ENCODE data around the gene HOXC10. TPM values are rescaled to one million over a fixed set of nuclear protein-coding genes. Genes with fewer than 3 reads are reported as not detected.
A peak's percentile ranks its signal among the peaks of the same experiment; 100 is the strongest.

The HOXC10 gene
- total and polyA plus RNA-seq, 2 experiments from 2014 or later: not detected

DNA sequence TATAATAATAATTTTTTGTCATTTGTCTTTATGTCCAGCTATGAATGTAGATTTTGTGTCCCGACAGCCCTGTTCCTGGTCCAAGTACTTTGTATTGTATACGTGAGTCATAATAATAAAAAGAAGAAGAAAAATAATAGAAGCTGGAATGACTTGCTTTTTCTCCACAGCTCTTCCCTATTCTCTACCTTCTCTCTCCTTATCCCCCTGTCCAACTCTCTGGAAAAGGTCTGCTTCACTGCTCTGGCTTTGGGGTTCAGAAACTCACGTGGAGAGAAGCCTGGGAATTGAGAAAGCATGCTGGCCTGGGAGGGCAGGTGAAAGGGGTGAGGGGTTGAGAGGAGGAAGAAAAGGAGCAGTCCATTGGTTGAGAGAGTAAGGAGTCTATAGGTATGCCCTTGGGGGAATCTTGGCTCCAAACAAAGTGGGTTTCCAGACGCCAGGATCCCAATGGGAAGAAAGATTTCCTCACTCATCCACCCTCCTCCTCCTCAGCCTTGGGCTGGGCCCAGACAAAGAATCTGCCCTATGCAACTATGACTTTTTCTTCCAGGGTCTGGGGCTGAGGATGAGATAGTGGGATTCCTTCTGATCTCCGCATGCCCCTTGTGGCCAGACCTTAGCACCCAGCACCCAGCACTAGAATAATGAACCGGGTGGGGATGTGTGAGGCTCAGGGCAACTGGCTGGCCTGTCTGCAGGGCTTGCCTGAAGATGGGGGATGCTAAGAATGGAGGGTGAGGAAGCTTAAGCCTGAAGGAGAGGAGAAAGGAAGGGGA lies 27.9 kb downstream of the HOXC10 start:
- TF ChIP-seq, protein P1, sequence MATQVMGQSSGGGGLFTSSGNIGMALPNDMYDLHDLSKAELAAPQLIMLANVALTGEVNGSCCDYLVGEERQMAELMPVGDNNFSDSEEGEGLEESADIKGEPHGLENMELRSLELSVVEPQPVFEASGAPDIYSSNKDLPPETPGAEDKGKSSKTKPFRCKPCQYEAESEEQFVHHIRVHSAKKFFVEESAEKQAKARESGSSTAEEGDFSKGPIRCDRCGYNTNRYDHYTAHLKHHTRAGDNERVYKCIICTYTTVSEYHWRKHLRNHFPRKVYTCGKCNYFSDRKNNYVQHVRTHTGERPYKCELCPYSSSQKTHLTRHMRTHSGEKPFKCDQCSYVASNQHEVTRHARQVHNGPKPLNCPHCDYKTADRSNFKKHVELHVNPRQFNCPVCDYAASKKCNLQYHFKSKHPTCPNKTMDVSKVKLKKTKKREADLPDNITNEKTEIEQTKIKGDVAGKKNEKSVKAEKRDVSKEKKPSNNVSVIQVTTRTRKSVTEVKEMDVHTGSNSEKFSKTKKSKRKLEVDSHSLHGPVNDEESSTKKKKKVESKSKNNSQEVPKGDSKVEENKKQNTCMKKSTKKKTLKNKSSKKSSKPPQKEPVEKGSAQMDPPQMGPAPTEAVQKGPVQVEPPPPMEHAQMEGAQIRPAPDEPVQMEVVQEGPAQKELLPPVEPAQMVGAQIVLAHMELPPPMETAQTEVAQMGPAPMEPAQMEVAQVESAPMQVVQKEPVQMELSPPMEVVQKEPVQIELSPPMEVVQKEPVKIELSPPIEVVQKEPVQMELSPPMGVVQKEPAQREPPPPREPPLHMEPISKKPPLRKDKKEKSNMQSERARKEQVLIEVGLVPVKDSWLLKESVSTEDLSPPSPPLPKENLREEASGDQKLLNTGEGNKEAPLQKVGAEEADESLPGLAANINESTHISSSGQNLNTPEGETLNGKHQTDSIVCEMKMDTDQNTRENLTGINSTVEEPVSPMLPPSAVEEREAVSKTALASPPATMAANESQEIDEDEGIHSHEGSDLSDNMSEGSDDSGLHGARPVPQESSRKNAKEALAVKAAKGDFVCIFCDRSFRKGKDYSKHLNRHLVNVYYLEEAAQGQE (IDR thresholded peaks at IDR 0.05; ENCODE audit: unreplicated experiment): no peak
- TF ChIP-seq EZH2 (IDR thresholded peaks at IDR 0.05; ENCODE audit: low read depth, unreplicated experiment): peak; percentile 62
- TF ChIP-seq, protein P2, sequence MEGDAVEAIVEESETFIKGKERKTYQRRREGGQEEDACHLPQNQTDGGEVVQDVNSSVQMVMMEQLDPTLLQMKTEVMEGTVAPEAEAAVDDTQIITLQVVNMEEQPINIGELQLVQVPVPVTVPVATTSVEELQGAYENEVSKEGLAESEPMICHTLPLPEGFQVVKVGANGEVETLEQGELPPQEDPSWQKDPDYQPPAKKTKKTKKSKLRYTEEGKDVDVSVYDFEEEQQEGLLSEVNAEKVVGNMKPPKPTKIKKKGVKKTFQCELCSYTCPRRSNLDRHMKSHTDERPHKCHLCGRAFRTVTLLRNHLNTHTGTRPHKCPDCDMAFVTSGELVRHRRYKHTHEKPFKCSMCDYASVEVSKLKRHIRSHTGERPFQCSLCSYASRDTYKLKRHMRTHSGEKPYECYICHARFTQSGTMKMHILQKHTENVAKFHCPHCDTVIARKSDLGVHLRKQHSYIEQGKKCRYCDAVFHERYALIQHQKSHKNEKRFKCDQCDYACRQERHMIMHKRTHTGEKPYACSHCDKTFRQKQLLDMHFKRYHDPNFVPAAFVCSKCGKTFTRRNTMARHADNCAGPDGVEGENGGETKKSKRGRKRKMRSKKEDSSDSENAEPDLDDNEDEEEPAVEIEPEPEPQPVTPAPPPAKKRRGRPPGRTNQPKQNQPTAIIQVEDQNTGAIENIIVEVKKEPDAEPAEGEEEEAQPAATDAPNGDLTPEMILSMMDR (conservative IDR thresholded peaks at IDR 0.05; ENCODE audit: low read depth in 2 of 2): peak in 1 of 2 experiments; percentile 20; a peak in 2 of 4 replicates
- H3K36me3 ChIP-seq (ENCODE audit: insufficient read depth): no peaks in the 10 kb centered on the region
- H3K4me2 ChIP-seq: no peak overlapping the region
- no peaks in the 10 kb centered on the region; the same call in 2 of the 3 replicates for H3K9me3 Mint-ChIP-seq
- peaks cover 99% of the 10 kb centered on the region for H3K27me3 Mint-ChIP-seq (ENCODE audit: insufficient read depth, low read depth, poor library complexity)
- H2AFZ ChIP-seq: no peak overlapping the region
- no peaks in the 10 kb centered on the region for H3K9me2 ChIP-seq (ENCODE audit: insufficient read depth)
- H3K79me2 ChIP-seq (replicated peaks; ENCODE audit: insufficient read depth): no peaks in the 10 kb centered on the region
- no peaks in the 10 kb centered on the region for H3K36me3 Mint-ChIP-seq (ENCODE audit: low read depth)
- DNase-seq (ENCODE audit: low spot score) (no peak), ATAC-seq (no peak)
- H3K27ac Mint-ChIP-seq: no peak overlapping the region
- H3K27me3 ChIP-seq (ENCODE audit: insufficient read depth): peaks cover 100% of the 10 kb centered on the region
- H3F3A ChIP-seq (replicated peaks; ENCODE audit: low read depth): peaks cover 31% of the 10 kb centered on the region
- H3K4me3 Mint-ChIP-seq: no peak overlapping the region
- peaks cover 33% of the 10 kb centered on the region for H3K4me1 Mint-ChIP-seq
- H4K20me1 ChIP-seq (replicated peaks; ENCODE audit: insufficient read depth): peaks cover 25% of the 10 kb centered on the region
- no peak overlapping the region for H3K27ac ChIP-seq (ENCODE audit: low read depth)
- H3K4me3 ChIP-seq: no peak overlapping the region
- H3K4me1 ChIP-seq (ENCODE audit: insufficient read depth): peaks cover 50% of the 10 kb centered on the region

DNA sequence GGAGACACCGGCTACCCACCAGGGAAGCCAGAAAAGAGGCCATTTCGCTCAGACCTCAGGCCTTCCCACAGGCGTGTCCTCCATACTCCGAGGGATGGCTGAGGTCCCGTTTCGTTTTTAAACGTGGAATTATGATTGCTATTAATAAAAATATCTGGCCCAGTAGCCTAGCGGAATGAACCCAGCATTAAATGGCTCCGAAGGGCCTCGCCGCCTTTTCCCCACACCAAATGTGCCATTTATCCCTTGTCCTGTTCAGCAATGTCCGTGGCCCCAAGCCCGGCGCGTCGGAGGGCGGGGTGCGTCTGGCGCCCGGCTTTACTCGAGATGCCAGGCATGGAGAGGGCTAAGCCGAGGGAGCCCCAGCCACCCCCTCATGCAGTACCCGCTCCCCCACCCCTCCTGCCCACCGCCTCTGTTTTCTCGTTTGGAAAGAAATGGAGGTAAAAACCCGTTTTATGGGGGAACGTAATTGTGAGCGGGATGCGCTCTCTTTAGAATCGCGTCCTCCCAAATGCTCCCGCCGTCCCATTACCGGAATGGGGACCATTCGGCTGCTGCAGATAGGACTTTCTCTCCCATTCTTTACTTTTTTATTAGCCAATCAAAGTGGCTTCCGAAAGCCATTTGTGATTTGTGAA lies 29.6 kb downstream of the HOXC10 start:
- H3K27ac ChIP-seq (ENCODE audit: low read depth): no peak overlapping the region
- no peak for DNase-seq (ENCODE audit: low spot score)
- no peaks in the 10 kb centered on the region for H3K9me2 ChIP-seq (ENCODE audit: insufficient read depth)
- no peak overlapping the region for H3K4me3 ChIP-seq
- no peak overlapping the region for H2AFZ ChIP-seq
- Mint-ChIP-seq H3K27ac (no peak overlapping the region), H3K4me3 (no peak overlapping the region), H3K27me3 (ENCODE audit: insufficient read depth, low read depth, poor library complexity) (peaks cover 98% of the 10 kb centered on the region), H3K36me3 (ENCODE audit: low read depth) (no peaks in the 10 kb centered on the region), H3K9me3 (no peaks in the 10 kb centered on the region), H3K4me1 (peaks cover 37% of the 10 kb centered on the region)
- no peak for ATAC-seq
- peaks cover 100% of the 10 kb centered on the region for H3K27me3 ChIP-seq (ENCODE audit: insufficient read depth)
- TF ChIP-seq EZH2 (IDR thresholded peaks at IDR 0.05; ENCODE audit: low read depth, unreplicated experiment): peak; percentile 90
- TF ChIP-seq EZH2phosphoT487 (IDR thresholded peaks at IDR 0.05; ENCODE audit: unreplicated experiment): peak; percentile 96
- TF ChIP-seq NANOG (IDR thresholded peaks at IDR 0.05; ENCODE audit: borderline replicate concordance): no peak
- H3F3A ChIP-seq (replicated peaks; ENCODE audit: low read depth): peaks cover 27% of the 10 kb centered on the region
- H3K36me3 ChIP-seq (ENCODE audit: insufficient read depth): no peaks in the 10 kb centered on the region
- peaks cover 20% of the 10 kb centered on the region for H4K20me1 ChIP-seq (replicated peaks; ENCODE audit: insufficient read depth)
- peak overlapping the region; percentile 43; the same call in 1 of the 2 replicates for H3K4me2 ChIP-seq
- peaks cover 62% of the 10 kb centered on the region for H3K4me1 ChIP-seq (ENCODE audit: insufficient read depth)
- no peaks in the 10 kb centered on the region for H3K79me2 ChIP-seq (replicated peaks; ENCODE audit: insufficient read depth)

All from GM23338 (cell line).